ENCODE measurements around the gene PGM1.

Gene PGM1

GRCh38 chr1:63663873-63664272 is 70.7 kb downstream of the PGM1 start:
- in situ Hi-C loops (cut with MboI; ENCODE audit: low sequenced_read_pairs) = no loop called here

DNA sequence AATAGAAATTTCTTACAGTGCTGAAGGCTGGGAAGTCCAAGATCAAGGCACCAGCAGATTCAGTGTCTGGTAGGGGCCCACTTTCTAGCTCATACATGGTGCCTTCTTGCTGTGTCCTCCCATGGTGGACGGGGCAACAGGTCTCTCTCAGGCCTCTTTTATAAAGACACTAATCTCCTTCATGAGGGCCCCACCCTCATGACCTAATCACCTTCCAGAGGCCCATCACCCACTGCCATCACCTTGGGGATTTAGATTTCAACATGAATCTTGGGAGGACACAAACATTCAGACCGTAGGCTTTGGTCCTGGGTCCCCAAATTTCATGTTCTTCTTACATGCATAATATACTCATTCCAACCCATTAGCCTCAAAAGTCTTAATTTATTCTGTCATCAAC is 71.5 kb downstream of the PGM1 start:
- in situ Hi-C loops (cut with MboI; ENCODE audit: low sequenced_read_pairs) = no loop called here

DNA sequence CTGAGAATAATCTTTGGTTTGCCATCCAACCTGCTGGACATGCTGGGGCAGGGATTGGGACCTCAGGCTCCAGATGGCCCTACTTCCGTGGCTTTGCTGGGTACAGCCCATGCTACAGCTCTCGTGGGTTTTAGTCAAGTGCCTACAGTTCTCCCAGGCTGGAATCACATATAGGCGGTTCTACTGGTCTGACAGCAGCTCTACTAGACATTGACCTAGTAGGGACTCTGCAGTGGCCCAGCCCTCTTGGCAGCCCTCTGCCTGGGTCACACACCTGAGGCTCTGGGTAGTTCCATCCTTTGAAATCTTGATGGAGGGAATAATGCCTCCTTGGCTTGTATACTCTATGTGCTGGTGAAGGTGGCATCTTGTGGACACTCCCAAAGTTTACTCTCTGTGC is 72.2 kb downstream of the PGM1 start:
- in situ Hi-C loops (cut with MboI; ENCODE audit: low sequenced_read_pairs) = no loop called here

- in situ Hi-C loops (cut with MboI; ENCODE audit: low sequenced_read_pairs) = no loop called here
Measured at GRCh38 chr1:63665824-63666223, 72.6 kb downstream of the PGM1 start.

DNA sequence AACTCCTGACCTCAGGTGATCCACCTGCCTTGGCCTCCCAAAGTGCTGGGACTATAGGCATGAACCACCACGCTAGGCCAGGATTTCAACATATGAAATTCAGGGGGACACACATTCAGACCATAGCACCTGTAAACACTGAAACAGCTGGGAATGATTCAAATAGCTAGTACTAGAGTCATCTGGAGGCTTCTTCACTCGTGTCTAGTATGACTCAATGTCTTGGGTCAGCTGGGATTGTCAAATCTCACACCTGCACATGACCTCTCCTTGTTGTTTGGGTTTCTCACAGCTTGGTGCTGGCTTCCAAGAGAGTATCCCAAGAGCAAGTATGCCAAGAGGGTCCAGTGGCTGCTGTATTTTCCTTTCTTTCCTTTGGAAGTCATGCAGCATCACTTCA is 75.1 kb downstream of the PGM1 start:
- in situ Hi-C loops (cut with MboI; ENCODE audit: low sequenced_read_pairs) = no loop called here

DNA sequence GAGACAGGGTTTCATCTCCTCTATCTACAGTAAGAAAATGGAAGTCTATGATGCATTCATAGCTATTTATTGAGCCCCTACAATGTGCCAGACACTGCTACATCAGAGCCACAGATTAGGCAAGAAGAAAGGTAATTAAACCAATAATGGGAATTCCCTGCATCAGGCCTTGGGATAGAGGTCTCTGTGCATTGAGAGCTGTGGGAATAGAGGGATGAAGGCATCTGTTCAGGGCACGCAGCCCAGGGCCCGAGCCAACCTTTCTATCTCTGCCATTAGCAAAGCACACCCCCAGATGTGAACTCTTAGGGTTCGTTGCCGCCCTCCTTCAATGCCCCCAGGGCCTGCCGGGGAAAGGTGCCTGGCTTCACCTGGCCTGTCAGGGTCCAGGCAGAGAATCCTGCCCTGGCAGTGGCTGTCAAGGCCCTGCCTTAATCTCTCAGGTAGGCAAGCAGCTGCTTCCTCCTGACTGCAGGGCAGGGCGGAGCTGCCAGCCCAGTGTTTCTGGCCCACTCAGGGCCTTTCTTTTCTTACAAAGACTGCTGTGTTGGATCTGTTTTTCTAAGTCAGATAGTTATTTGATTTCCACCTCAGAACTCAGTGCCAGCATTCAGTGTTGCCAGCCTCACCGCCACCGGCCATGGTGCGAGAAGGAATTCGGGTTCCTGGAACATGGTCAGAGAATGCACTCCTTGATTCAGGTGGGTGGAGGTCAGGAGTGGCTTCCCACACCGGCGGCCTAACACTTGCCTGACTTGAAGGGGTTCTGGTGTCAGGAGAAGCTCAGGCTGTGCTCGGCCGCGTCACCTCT is 76.1 kb downstream of the PGM1 start:
- in situ Hi-C loops (cut with MboI; ENCODE audit: low sequenced_read_pairs) = no loop called here

GRCh38 chr1:63670164-63670563 is 77.0 kb downstream of the PGM1 start:
- in situ Hi-C loops (cut with MboI; ENCODE audit: low sequenced_read_pairs) = no loop called here

DNA sequence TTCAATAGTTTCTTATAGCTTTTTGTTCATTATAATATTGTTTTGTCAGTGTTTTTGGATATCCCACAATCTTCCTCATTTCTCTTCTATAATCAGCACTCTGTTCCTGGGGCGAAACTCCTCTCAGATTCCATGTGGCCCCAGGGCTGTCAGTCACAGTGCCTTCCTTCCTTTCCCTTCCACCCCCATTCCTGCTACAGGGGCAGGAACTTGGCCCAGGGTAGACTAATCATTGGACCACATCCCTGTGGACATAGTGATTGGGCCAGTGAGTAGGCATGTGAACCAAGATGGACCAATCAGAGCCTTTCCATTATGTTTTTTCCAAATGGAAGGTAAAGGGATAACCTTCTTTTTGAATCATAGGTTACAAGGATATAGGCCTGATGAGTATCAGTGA is 78.3 kb downstream of the PGM1 start:
- in situ Hi-C loops (cut with MboI; ENCODE audit: low sequenced_read_pairs) = no loop called here

GRCh38 chr1:63674238-63674864 is 81.1 kb downstream of the PGM1 start:
- in situ Hi-C loops (cut with MboI; ENCODE audit: low sequenced_read_pairs) = no loop called here

DNA sequence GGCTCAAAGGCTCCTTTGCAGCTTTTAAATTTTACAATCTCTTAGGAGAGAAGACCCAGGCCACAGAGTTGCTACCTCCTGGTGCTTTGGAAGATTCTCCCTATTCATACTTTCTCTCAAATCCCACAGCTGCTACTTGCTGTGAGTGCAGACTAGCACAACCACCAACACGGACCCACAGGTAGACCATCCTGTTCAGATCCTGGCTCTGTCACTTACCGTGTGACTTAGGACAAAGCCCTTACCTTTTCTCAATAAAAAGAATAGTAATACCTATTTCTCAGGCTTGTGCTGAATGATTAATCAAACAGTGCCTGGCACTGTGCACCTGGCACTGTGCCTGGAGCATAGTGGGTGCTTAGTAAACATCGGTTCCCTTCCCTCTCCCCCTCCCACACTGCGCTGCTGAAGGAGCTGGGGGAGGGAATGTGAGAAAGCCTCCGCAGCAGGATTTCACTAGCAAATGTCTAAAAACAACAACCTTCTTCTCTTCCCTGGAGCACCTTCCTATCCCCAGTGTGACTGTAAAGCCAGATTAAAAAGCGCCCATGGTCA is 81.7 kb downstream of the PGM1 start:
- in situ Hi-C loops (cut with MboI; ENCODE audit: low sequenced_read_pairs) = no loop called here

GRCh38 chr1:63675420-63675931 is 82.3 kb downstream of the PGM1 start:
- in situ Hi-C loops (cut with MboI; ENCODE audit: low sequenced_read_pairs) = no loop called here

DNA sequence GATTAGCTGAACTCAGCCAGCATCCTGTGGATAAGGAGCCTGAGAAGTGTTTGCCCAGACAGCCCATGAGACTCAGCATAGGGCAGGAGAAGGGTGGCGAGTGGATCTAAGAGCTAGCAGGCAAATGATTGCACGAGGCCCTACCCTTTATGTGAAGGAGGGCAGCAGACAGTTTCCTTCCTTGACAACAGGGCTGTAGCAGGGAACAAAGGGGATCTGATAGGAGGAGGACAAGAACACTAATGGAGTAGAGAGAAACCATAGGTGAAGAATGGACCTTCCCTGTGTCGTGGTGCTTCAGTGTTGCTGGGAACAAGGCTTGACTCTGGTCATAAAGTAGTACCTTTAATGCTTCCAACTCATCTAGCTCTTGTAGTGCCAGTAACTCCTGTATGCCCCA is 84.3 kb downstream of the PGM1 start:
- in situ Hi-C loops (cut with MboI; ENCODE audit: low sequenced_read_pairs) = no loop called here

DNA sequence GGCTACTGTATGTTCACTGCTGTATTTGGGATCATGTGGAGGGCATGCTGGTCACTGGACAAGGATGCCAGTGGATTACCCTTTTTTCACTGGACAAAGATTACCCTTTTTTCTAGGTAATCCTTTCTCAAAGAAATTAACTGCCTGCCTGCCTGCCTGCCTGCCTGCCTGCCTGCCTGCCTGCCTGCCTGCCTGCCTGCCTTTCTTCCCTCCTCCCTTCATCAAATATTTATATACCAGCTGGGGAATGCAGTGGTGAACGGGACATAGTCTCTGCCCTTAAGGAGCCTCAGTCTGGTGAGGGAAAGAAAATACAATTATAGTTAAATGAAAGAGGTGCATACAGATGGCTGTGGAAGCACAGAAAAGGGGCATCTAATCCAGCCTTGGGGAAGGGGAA is 85.0 kb downstream of the PGM1 start:
- in situ Hi-C loops (cut with MboI; ENCODE audit: low sequenced_read_pairs) = no loop called here

- in situ Hi-C loops (cut with MboI; ENCODE audit: low sequenced_read_pairs) = no loop called here
Measured at GRCh38 chr1:63679076-63679475, 85.9 kb downstream of the PGM1 start.

DNA sequence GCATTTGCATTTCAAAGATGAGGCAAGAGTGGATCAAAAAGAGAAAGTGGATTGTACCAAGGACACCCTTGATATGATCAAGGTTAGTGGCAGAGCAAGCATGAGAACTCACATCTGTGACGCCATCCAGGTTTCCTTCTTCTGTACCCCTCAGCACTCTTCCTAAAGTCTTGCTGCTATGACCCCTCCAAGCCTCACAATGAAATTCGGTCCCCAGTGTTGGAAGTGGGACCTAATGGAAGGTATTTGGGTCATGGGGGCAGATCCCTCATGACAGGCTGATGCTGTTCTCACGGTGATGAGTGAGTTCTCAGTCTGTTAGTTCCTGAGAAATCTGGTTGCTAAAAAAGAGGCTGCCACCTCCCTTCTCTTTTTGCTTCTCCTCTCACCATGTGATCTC is 86.4 kb downstream of the PGM1 start:
- in situ Hi-C loops (cut with MboI; ENCODE audit: low sequenced_read_pairs) = no loop called here

DNA sequence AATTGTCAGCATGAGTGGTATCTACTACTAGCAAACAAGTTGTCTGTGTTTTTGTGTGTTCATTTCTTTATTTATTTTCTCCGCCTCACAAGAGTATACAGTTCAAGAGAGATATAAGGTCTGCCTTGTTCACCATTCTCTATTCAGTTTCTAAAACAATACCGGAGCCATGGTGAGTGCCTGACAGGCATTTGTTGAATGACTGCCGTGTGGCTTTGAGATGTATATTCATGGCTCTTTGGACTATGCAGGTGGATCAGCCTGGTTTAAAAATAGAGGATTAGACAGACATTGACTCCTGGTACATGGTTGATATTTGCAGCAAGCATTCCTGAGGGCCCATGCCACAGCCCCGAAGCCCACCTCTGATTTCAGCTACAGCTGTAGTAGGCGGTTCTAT is 89.7 kb downstream of the PGM1 start:
- in situ Hi-C loops (cut with MboI; ENCODE audit: low sequenced_read_pairs) = no loop called here

DNA sequence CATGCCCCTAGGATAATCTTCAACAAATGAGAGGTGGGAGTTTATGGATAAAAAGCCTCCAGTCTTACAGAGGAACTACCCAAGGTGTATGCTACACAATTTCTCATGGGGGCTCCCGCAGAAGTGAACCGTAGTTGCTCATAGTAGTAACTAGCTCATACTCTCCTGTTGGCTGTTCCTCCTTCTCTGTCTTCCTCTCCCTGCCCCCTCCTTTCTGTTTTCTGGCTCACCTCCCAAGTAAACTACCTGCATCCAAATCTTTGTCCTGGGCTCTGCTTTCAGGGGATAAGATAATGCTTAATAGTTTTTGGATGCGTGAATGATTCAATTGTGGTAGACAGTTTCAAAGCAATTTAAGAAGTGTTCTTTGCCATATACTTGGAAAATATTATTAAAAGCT is 90.5 kb downstream of the PGM1 start:
- in situ Hi-C loops (cut with MboI; ENCODE audit: low sequenced_read_pairs) = no loop called here

- in situ Hi-C loops (cut with MboI; ENCODE audit: low sequenced_read_pairs) = no loop called here
Measured at GRCh38 chr1:63686696-63687095, 93.5 kb downstream of the PGM1 start.

GRCh38 chr1:63688302-63688890 is 95.2 kb downstream of the PGM1 start:
- in situ Hi-C loops (cut with MboI; ENCODE audit: low sequenced_read_pairs) = no loop called here

GRCh38 chr1:63690966-63691700 is 97.9 kb downstream of the PGM1 start:
- in situ Hi-C loops (cut with MboI; ENCODE audit: low sequenced_read_pairs) = no loop called here
